Measurements from ENCODE around the gene AIFM2. TPM values are rescaled to one million over a fixed set of nuclear protein-coding genes. Genes with fewer than 3 reads are reported as not detected.

AIFM2 gene
- total and polyA plus RNA-seq, 2 of the 13 experiments (the other 11 are each of a cell fraction or from before 2014, with no cell fraction given): 20.3 to 29.5 TPM

DNA sequence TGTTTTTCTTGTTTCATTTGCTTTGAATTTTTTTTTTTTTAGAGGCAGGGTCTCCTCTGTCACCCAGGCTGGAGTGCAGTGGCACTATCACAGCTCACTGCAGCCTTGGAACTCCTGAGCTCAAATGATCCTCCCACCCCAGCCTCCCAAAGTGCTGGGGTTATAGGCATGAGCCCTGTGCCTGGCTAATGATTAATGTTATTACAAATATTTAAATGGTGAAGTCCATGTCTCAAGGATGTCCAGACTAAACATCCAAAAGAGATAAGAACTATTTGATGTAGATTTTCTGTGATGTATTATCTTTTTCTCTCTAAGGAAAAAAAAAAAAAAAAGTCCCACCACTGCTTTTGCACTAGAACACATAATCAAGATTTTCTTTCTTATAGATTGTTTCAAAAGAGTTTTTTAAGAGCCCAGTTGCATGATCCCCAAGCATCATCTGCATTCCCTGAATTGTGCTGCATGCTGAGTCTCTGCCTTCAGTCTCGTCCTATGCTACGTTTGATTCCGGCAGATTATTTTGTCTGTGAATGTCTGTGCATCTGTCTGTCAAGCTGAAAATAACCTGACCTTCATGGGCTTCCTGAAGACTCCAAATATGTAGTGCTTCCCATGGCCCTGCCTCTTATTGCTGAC, 46.5 kb downstream of the AIFM2 start (continued):
- TF ChIP-seq ZBTB8A (CRISPR knock-in tag; IDR thresholded peaks at IDR 0.05; ENCODE audit: borderline replicate concordance, low read depth): no peak
- no peak for TF ChIP-seq KDM5B (CRISPR knock-in tag; IDR thresholded peaks at IDR 0.05; ENCODE audit: borderline replicate concordance)
- no peak for TF ChIP-seq KLF15 (CRISPR knock-in tag; IDR thresholded peaks at IDR 0.05; ENCODE audit: borderline replicate concordance)
- TF ChIP-seq ZNF619 (CRISPR knock-in tag; IDR thresholded peaks at IDR 0.05): no peak
- TF ChIP-seq JUND (CRISPR knock-in tag; IDR thresholded peaks at IDR 0.05): no peak
- TF ChIP-seq ZNF142 (CRISPR knock-in tag; IDR thresholded peaks at IDR 0.05): no peak
- no peak for TF ChIP-seq NBN (conservative IDR thresholded peaks at IDR 0.05)
- no peak for TF ChIP-seq ZNF264 (CRISPR knock-in tag; IDR thresholded peaks at IDR 0.05)
- no peak for TF ChIP-seq ZBTB7A (CRISPR knock-in tag; IDR thresholded peaks at IDR 0.05)
- no peak for TF ChIP-seq ZNF124 (CRISPR knock-in tag; IDR thresholded peaks at IDR 0.05)
- TF ChIP-seq HDAC1 (CRISPR knock-in tag; IDR thresholded peaks at IDR 0.05): peak; percentile 60
- TF ChIP-seq PCBP2 (optimal IDR thresholded peaks at IDR 0.05; ENCODE audit: low read depth, low read length, poor library complexity, severe bottlenecking): no peak
- TF ChIP-seq ZNF256 (CRISPR knock-in tag; conservative IDR thresholded peaks at IDR 0.05): no peak
- TF ChIP-seq ZNF670 (CRISPR knock-in tag; IDR thresholded peaks at IDR 0.05; ENCODE audit: borderline replicate concordance): no peak
- TF ChIP-seq, protein P1, sequence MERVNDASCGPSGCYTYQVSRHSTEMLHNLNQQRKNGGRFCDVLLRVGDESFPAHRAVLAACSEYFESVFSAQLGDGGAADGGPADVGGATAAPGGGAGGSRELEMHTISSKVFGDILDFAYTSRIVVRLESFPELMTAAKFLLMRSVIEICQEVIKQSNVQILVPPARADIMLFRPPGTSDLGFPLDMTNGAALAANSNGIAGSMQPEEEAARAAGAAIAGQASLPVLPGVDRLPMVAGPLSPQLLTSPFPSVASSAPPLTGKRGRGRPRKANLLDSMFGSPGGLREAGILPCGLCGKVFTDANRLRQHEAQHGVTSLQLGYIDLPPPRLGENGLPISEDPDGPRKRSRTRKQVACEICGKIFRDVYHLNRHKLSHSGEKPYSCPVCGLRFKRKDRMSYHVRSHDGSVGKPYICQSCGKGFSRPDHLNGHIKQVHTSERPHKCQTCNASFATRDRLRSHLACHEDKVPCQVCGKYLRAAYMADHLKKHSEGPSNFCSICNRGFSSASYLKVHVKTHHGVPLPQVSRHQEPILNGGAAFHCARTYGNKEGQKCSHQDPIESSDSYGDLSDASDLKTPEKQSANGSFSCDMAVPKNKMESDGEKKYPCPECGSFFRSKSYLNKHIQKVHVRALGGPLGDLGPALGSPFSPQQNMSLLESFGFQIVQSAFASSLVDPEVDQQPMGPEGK (CRISPR knock-in tag; IDR thresholded peaks at IDR 0.05): 0 out of 2 replicates have a peak, but pooled peaks have one; percentile 28
- TF ChIP-seq PAX8 (CRISPR knock-in tag; IDR thresholded peaks at IDR 0.05; ENCODE audit: borderline replicate concordance): no peak
- TF ChIP-seq ZNF768 (CRISPR knock-in tag; IDR thresholded peaks at IDR 0.05): no peak
- no peak for TF ChIP-seq DMAP1 (CRISPR knock-in tag; IDR thresholded peaks at IDR 0.05)
- TF ChIP-seq HNF1B (CRISPR knock-in tag; IDR thresholded peaks at IDR 0.05): peak; percentile 93

All from HepG2 (cell line).